H9 (cell line): ENCODE results near the gene NDUFB2. TPM values are rescaled to one million over a fixed set of nuclear protein-coding genes. Genes with fewer than 3 reads are reported as not detected.
"Not testable (repeated sequence)": the region's sequence is repeated elsewhere in the genome, so short reads cannot be mapped to it uniquely, and the experiment has no call there.

Experiments used
- DNase-seq: peaks from one replicate; pipeline ENCODE4 v3.0.0-alpha.2; 2017
- H2AFZ ChIP-seq: one replicate; pipeline ENCODE4 v1.6.1; 2013; ENCODE audit warnings: mild to moderate bottlenecking, low read length, control low read depth, moderate library complexity
- H2AK5ac ChIP-seq: 2 replicates; pipeline ENCODE4 v1.6.1; 2013; ENCODE audit warnings: low read length, control low read depth, mixed read lengths; ENCODE audit not compliant: insufficient read length
- H2BK120ac ChIP-seq: one replicate; pipeline ENCODE4 v1.6.1; 2013; ENCODE audit warnings: low read depth, mild to moderate bottlenecking, low read length, control low read depth, inconsistent platforms; ENCODE audit not compliant: poor library complexity, severe bottlenecking
- H2BK12ac ChIP-seq: 2 replicates; pipeline ENCODE4 v1.6.1; 2013; ENCODE audit warnings: low read length, control low read depth, mixed read lengths, low read depth; ENCODE audit not compliant: insufficient read length
- H2BK15ac ChIP-seq: 2 replicates; pipeline ENCODE4 v1.6.1; 2013; ENCODE audit warnings: low read depth, low read length, control low read depth
- H2BK20ac ChIP-seq: one replicate; pipeline ENCODE4 v1.6.1; 2013; ENCODE audit warnings: low read depth, mild to moderate bottlenecking, low read length, control low read depth, inconsistent platforms; ENCODE audit not compliant: poor library complexity, severe bottlenecking
- H2BK5ac ChIP-seq: 2 replicates; pipeline ENCODE4 v1.6.1; 2013; ENCODE audit warnings: low read length, control low read depth, mixed read lengths; ENCODE audit not compliant: insufficient read length
- H3K14ac ChIP-seq: 2 replicates; pipeline ENCODE4 v1.6.1; 2013; ENCODE audit warnings: low read length, control low read depth; ENCODE audit not compliant: insufficient read depth
- H3K18ac ChIP-seq: 2 replicates; pipeline ENCODE4 v1.6.1; 2013; ENCODE audit warnings: low read depth, mild to moderate bottlenecking, mixed read lengths, low read length, control low read depth; ENCODE audit not compliant: insufficient read length
- H3K23ac ChIP-seq: 2 replicates; pipeline ENCODE4 v1.6.1; 2013; ENCODE audit warnings: low read length, control low read depth, mixed read lengths, low read depth; ENCODE audit not compliant: insufficient read length
- H3K23me2 ChIP-seq: 2 replicates; pipeline ENCODE4 v1.6.1; 2013; ENCODE audit warnings: low read depth, mild to moderate bottlenecking, mixed read lengths, low read length, control low read depth; ENCODE audit not compliant: insufficient read length, poor library complexity, severe bottlenecking
- H3K27ac ChIP-seq: 2 replicates; pipeline ENCODE4 v1.5.1; 2013; ENCODE audit warnings: low read length, control low read depth, mixed read lengths, low read depth; ENCODE audit not compliant: insufficient read length
- H3K27me3 ChIP-seq: 2 replicates; pipeline ENCODE4 v1.6.1; 2013; ENCODE audit warnings: low read length, control low read depth, inconsistent platforms; ENCODE audit not compliant: insufficient read depth
- H3K4ac ChIP-seq: 2 replicates; pipeline ENCODE4 v1.6.1; 2013; ENCODE audit warnings: low read depth, mild to moderate bottlenecking, control low read depth, inconsistent platforms, low read length, moderate library complexity
- H3K4me1 ChIP-seq: 2 replicates; pipeline ENCODE4 v1.6.1; 2013; ENCODE audit warnings: low read length, control low read depth, inconsistent platforms; ENCODE audit not compliant: insufficient read depth
- H3K4me2 ChIP-seq: 2 replicates; pipeline ENCODE4 v1.6.1; 2013; ENCODE audit warnings: low read length, control low read depth, mixed read lengths; ENCODE audit not compliant: insufficient read length, insufficient read depth
- H3K56ac ChIP-seq: 2 replicates; pipeline ENCODE4 v1.6.1; 2013; ENCODE audit warnings: low read depth, mild to moderate bottlenecking, mixed read lengths, low read length, control low read depth; ENCODE audit not compliant: insufficient read length
- H3K79me1 ChIP-seq: 2 replicates; pipeline ENCODE4 v1.6.1; 2013; ENCODE audit warnings: low read depth, mild to moderate bottlenecking, moderate library complexity, low read length, control low read depth, inconsistent platforms; ENCODE audit not compliant: insufficient read depth, poor library complexity, severe bottlenecking
- H3K79me2 ChIP-seq: 2 replicates; pipeline ENCODE4 v1.6.1; 2013; ENCODE audit warnings: low read length, control low read depth, inconsistent platforms; ENCODE audit not compliant: insufficient read depth
- H3K9ac ChIP-seq: 2 replicates; pipeline ENCODE4 v1.6.1; 2013; ENCODE audit warnings: low read length, control low read depth, mixed read lengths; ENCODE audit not compliant: insufficient read length; ENCODE audit errors: extremely low read depth
- H3K9me3 ChIP-seq: one replicate; pipeline ENCODE4 v1.6.1; 2013; ENCODE audit warnings: low read depth, low read length, inconsistent platforms; ENCODE audit not compliant: control insufficient read depth
- H3T11ph ChIP-seq: one replicate; pipeline ENCODE4 v1.6.1; 2013; ENCODE audit warnings: mild to moderate bottlenecking, low read length, control low read depth, inconsistent platforms
- H4K20me1 ChIP-seq: one replicate; pipeline ENCODE4 v1.6.1; 2013; ENCODE audit not compliant: control insufficient read depth, insufficient read length, insufficient read depth
- H4K5ac ChIP-seq: 2 replicates; pipeline ENCODE4 v1.6.1; 2013; ENCODE audit warnings: low read depth, mild to moderate bottlenecking, mixed read lengths, low read length, control low read depth; ENCODE audit not compliant: insufficient read length
- H4K8ac ChIP-seq: replicated peaks from 2 replicates; pipeline ENCODE4 v1.6.1; 2013; ENCODE audit warnings: low read length, control low read depth, mixed read lengths, low read depth; ENCODE audit not compliant: insufficient read length
- H4K91ac ChIP-seq: 2 replicates; pipeline ENCODE4 v1.6.1; 2013; ENCODE audit warnings: low read depth, mild to moderate bottlenecking, moderate library complexity, mixed read lengths, low read length, control low read depth; ENCODE audit not compliant: insufficient read length
- H3K27ac Mint-ChIP-seq, 3 experiments: 2 replicates in 2 of 3; 3 replicates in 1 of 3; pipeline ENCODE4 v1.8.0; 2020 to 2021; ENCODE audit warnings: mixed read lengths in 3 of 3, mild to moderate bottlenecking in 1 of 3, moderate library complexity in 1 of 3
- H3K27me3 Mint-ChIP-seq: 2 replicates; pipeline ENCODE4 v1.8.0; 2021; ENCODE audit warnings: low read depth, mild to moderate bottlenecking, moderate library complexity, mixed read lengths
- H3K36me3 Mint-ChIP-seq, 3 experiments: 2 replicates in 2 of 3; 3 replicates in 1 of 3; pipeline ENCODE4 v1.8.0; 2020 to 2021; ENCODE audit warnings: low read depth in 3 of 3, mixed read lengths in 3 of 3; ENCODE audit not compliant: insufficient read depth in 1 of 3
- H3K4me1 Mint-ChIP-seq, 2 experiments: 2 replicates each; pipeline ENCODE4 v1.8.0; 2020; ENCODE audit warnings: mixed read lengths in 2 of 2
- H3K4me3 Mint-ChIP-seq, 2 experiments: 2 replicates in 1 of 2; 3 replicates in 1 of 2; pipeline ENCODE4 v1.8.0; 2020 to 2021; ENCODE audit warnings: mild to moderate bottlenecking in 2 of 2, mixed read lengths in 2 of 2, moderate library complexity in 1 of 2
- H3K9me3 Mint-ChIP-seq, 2 experiments: 2 replicates in 1 of 2; 3 replicates in 1 of 2; pipeline ENCODE4 v1.8.0; 2020; ENCODE audit warnings: mild to moderate bottlenecking in 2 of 2, mixed read lengths in 2 of 2, moderate library complexity in 1 of 2
- WGBS: extraction: QIAGEN DNeasy Blood & Tissue Kit; methylation state at CpG from one replicate; pipeline ENCODE4 v1.1.7; 2013; ENCODE audit warnings: missing lambda C conversion rate, low lambda C conversion rate, mixed read lengths; ENCODE audit not compliant: insufficient read length; ENCODE audit errors: extremely low coverage; 5-methylcytosine and 5-hydroxymethylcytosine counted together
- total RNA-seq: library from RNA; stranded (reverse); gene quantifications from 2 replicates; pipeline ENCODE4 v1.2.1, GENCODE V29; 2021
- TF ChIP-seq, protein P1 (sequence below): fragments of 200-600 bp; sonication (generic); conservative IDR thresholded peaks from 3 replicates; pipeline ENCODE4 v1.8.0; 2021; ENCODE audit warnings: antibody characterized with exemption, mild to moderate bottlenecking

NDUFB2 gene
- total RNA-seq, 1 experiment from 2014 or later: 177 TPM

DNA sequence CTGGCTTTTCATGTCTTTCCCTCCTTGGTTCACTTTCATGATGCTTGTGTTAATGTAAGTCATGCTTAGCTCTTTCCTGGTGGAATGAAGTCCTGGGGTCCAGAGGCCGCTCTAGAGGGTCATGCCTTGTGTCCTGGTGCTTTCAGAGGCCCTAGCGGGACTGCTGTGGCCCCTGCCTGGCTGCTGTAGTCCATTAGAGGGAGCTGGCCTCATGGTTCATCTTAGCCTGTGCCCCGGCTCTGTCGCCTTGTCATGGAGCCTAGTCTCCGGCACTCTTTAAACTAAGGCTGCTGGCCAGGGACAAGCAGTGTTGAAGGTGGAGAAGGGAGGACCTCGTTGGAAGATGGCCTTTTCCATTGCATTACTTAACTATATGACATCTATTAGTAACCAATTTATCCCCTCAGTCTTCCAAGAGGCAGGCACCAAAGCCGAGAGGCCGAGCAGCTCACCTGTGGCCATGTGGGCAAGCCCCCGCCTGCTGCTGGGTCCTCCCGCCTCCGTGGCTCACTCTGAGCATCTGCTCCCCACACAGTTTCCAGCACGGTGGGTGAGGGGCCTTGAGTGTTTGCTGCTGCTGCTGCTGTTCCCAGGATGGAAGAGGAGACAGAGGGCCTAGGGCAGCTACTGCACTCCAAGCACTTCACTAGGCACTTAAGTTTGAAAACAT, 5.0 kb upstream of the NDUFB2 start:
- no peak overlapping the region for H3K9ac ChIP-seq
- H3K9me3 Mint-ChIP-seq: no peaks in the 10 kb centered on the region

DNA sequence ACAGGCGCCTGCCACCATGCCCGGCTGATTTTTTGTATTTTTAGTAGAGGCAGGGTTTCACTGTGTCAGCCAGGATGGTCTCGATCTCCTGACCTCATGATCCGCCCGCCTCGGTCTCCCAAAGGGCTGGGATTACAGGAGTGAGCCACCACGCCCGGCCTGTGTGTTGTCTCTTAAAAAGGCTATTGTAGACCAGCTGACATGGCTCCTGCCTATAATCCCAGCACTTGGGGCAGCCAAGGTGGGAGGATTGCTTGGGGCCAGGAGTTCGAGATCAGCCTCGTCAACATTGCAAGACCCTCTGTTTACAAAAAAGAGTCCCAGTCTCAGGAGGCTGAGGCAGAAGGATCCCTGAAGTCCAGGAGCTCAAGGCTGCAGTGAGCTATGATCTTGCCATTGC, 2.7 kb upstream of the NDUFB2 start:
- not testable (repeated sequence) for H3K36me3 Mint-ChIP-seq, H2BK15ac ChIP-seq, H3K4me1 ChIP-seq, H4K8ac ChIP-seq, H3K14ac ChIP-seq, H4K20me1 ChIP-seq, H3K18ac ChIP-seq, H3K4ac ChIP-seq, H3T11ph ChIP-seq, H3K79me1 ChIP-seq, H2BK5ac ChIP-seq, H3K9me3 Mint-ChIP-seq, H3K9me3 ChIP-seq, H4K5ac ChIP-seq, H3K27me3 ChIP-seq, H3K56ac ChIP-seq, H3K9ac ChIP-seq, H2AFZ ChIP-seq, H3K4me3 Mint-ChIP-seq, H3K79me2 ChIP-seq, H2BK20ac ChIP-seq, H3K23me2 ChIP-seq, H3K4me2 ChIP-seq, H2AK5ac ChIP-seq, H2BK120ac ChIP-seq, H4K91ac ChIP-seq, H3K27ac Mint-ChIP-seq, H3K23ac ChIP-seq, H3K27me3 Mint-ChIP-seq, H3K27ac ChIP-seq, H2BK12ac ChIP-seq, DNase-seq
- H3K4me1 Mint-ChIP-seq: peaks cover 15 to 17% of the 10 kb centered on the region in 2 experiments
- WGBS: no CpG with 5 or more reads among the region's 10 CpGs

More for the DNA sequence above, 5.0 kb upstream of the NDUFB2 start:
- no peak overlapping the region for H2BK15ac ChIP-seq
- H3K27ac ChIP-seq: no peak overlapping the region
- no peak overlapping the region for H3K56ac ChIP-seq
- H4K8ac ChIP-seq: no peak overlapping the region
- H3K27me3 ChIP-seq: no peaks in the 10 kb centered on the region
- no peak overlapping the region for H3T11ph ChIP-seq
- H4K20me1 ChIP-seq: no peaks in the 10 kb centered on the region
- H3K4me3 Mint-ChIP-seq: no peak overlapping the region
- H3K4me1 ChIP-seq: no peaks in the 10 kb centered on the region
- H3K27me3 Mint-ChIP-seq: no peaks in the 10 kb centered on the region; the same call in 1 of the 2 replicates
- no peak overlapping the region for H3K23ac ChIP-seq
- H2AK5ac ChIP-seq: no peak overlapping the region
- peak; percentile 57 for DNase-seq
- H3K9me3 ChIP-seq: no peaks in the 10 kb centered on the region
- H3K4me1 Mint-ChIP-seq: peaks cover 5% of the 10 kb centered on the region in 2 experiments
- H2BK12ac ChIP-seq: no peak overlapping the region
- H4K91ac ChIP-seq: no peak overlapping the region
- no peak overlapping the region for H3K4me2 ChIP-seq
- no peak overlapping the region for H4K5ac ChIP-seq
- TF ChIP-seq, protein P1, sequence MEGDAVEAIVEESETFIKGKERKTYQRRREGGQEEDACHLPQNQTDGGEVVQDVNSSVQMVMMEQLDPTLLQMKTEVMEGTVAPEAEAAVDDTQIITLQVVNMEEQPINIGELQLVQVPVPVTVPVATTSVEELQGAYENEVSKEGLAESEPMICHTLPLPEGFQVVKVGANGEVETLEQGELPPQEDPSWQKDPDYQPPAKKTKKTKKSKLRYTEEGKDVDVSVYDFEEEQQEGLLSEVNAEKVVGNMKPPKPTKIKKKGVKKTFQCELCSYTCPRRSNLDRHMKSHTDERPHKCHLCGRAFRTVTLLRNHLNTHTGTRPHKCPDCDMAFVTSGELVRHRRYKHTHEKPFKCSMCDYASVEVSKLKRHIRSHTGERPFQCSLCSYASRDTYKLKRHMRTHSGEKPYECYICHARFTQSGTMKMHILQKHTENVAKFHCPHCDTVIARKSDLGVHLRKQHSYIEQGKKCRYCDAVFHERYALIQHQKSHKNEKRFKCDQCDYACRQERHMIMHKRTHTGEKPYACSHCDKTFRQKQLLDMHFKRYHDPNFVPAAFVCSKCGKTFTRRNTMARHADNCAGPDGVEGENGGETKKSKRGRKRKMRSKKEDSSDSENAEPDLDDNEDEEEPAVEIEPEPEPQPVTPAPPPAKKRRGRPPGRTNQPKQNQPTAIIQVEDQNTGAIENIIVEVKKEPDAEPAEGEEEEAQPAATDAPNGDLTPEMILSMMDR: peak; percentile 51
- H3K23me2 ChIP-seq: no peaks in the 10 kb centered on the region
- H3K79me1 ChIP-seq: no peaks in the 10 kb centered on the region
- peaks cover 0 to 4% (median 3%) of the 10 kb centered on the region in 3 experiments; a peak in 4 of 7 replicates for H3K36me3 Mint-ChIP-seq
- H2BK20ac ChIP-seq: no peak overlapping the region
- no peak overlapping the region for H2AFZ ChIP-seq
- WGBS: no CpG with 5 or more reads among the region's 12 CpGs
- no peak overlapping the region for H3K4ac ChIP-seq
- H3K27ac Mint-ChIP-seq: peak overlapping the region in 1 of 3 experiments; percentile 85; a peak in 2 of 7 replicates
- H2BK120ac ChIP-seq: no peak overlapping the region
- H3K14ac ChIP-seq: no peak overlapping the region
- H3K79me2 ChIP-seq: no peaks in the 10 kb centered on the region
- H2BK5ac ChIP-seq: no peak overlapping the region
- no peak overlapping the region for H3K18ac ChIP-seq
